ENCODE measurements around the gene PPP2R5E.

DNA sequence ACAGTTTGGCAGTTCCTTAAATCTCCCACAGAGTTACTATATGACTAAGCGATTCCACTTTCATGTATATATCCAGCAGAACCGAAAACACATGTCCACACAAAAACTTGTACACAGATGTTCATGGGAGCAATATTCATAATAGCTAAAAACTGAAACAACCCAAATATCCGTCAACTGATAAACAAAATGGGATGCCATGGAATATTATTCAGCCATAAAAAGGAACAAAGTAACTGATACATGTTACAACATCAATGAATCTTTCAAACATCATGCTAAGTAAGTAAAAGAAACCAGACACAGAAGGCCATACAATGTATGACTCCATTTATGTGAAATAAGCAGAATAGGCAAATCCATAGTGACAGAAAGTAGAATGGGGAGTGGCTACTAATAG is 144.2 kb downstream of the PPP2R5E start:
- TF ChIP-seq POLR2AphosphoS5 (IDR thresholded peaks at IDR 0.05) = no peak
- no peak for TF ChIP-seq EP300 (IDR thresholded peaks at IDR 0.05)
- TF ChIP-seq CTCF (IDR thresholded peaks at IDR 0.05) = no peak
